AG04450 (cell line): ENCODE data around the gene TRAF4. TPM values are rescaled to one million over a fixed set of nuclear protein-coding genes. Genes with fewer than 3 reads are reported as not detected.
A peak's percentile ranks its signal among the peaks of the same experiment; 100 is the strongest.

ENCODE experiments used
- CTCF ChIA-PET: fragments of 300-600, 350-600 bp; formaldehyde crosslinking; extraction: SDS; loops from one replicate; lab custom pipeline; 2022; ENCODE audit warnings: antibody characterized with exemption, inconsistent platforms; lab: Charles Lee
- POLR2A ChIA-PET: fragments of 350-600 bp; formaldehyde crosslinking; extraction: SDS; loops from one replicate; lab custom pipeline; 2021; ENCODE audit warnings: antibody characterized with exemption, inconsistent platforms; lab: Yijun Ruan, JAX
- DNase-seq: peaks from one replicate; pipeline ENCODE4 v3.0.0-alpha.2; 2011; ENCODE audit warnings: low read depth, low spot score
- H3K27ac ChIP-seq: one replicate; pipeline ENCODE4 v1.5.1; 2012; ENCODE audit warnings: low read depth, low read length, control low read depth
- H3K27me3 ChIP-seq: one replicate; pipeline ENCODE4 v1.6.0; 2012; ENCODE audit warnings: low read length; ENCODE audit not compliant: control insufficient read depth, insufficient read depth
- H3K4me3 ChIP-seq: 2 replicates; pipeline ENCODE4 v1.5.1; 2011; ENCODE audit warnings: mild to moderate bottlenecking, low read depth, low read length, control low read depth
- H3K9me3 ChIP-seq: 2 replicates; pipeline ENCODE4 v1.5.1; 2012; ENCODE audit warnings: low read length; ENCODE audit not compliant: control insufficient read depth, insufficient read depth
- CTCF ChIP-seq: IDR thresholded peaks from 2 replicates; pipeline ENCODE4 v1.5.1; 2011; ENCODE audit warnings: low read depth, low read length, control low read depth, inconsistent platforms
- polyA plus RNA-seq: library from polyadenylated mRNA; depleted of rRNA; stranded (reverse); fragments of >200 nt; gene quantifications from 2 replicates; pipeline ENCODE4 v1.2.3, GENCODE V29; 2011

TRAF4 gene
- polyA plus RNA-seq, 1 experiment = 26.1 TPM

- no peak for DNase-seq
- Histone ChIP-seq H3K27me3 (no peaks in the 10 kb centered on the region), H3K27ac (peak overlapping the region; percentile 77), H3K4me3 (peak overlapping the region; percentile 62), H3K9me3 (no peaks in the 10 kb centered on the region; the same call in 1 of the 2 replicates)
- TF ChIP-seq CTCF = peak; percentile 26; the same call in 1 of the 2 replicates
- ChIA-PET CTCF (interaction anchor here (4.0 to 4.9 kb wide), 2 partner anchors 22 to 228 kb away, joined by 66 to 193 read pairs; partner anchors contain the start of genes PHF12 and TRAF4), POLR2A (interaction anchor here (0.9 to 4.8 kb wide), 5 partner anchors 10 to 682 kb away, joined by 3 to 93 read pairs (median 3); partner anchors contain the start of genes PHF12, PROCA1 and TRAF4)
These were observed 18.6 kb upstream of the TRAF4 start for GRCh38 chr17:28725166-28725659.

GRCh38 chr17:28725660-28726225, 18.1 kb upstream of the TRAF4 start:
- Histone ChIP-seq H3K27me3 (no peaks in the 10 kb centered on the region), H3K27ac (peak overlapping the region; percentile 77), H3K9me3 (no peaks in the 10 kb centered on the region; the same call in 1 of the 2 replicates), H3K4me3 (peak overlapping the region; percentile 62)
- ChIA-PET CTCF (interaction anchor here (1.5 to 4.9 kb wide), 10 partner anchors 15 to 391 kb away, joined by 4 to 193 read pairs (median 16); partner anchors contain the start of genes DHRS13, PHF12, SDF2 and SUPT6H), POLR2A (interaction anchor here (0.9 to 4.8 kb wide), 8 partner anchors 9 to 682 kb away, joined by 3 to 93 read pairs (median 9); partner anchors contain the start of genes FLOT2, PHF12, PROCA1 and TRAF4)
- no peak for TF ChIP-seq CTCF
- no peak for DNase-seq

- Histone ChIP-seq H3K9me3 (no peaks in the 10 kb centered on the region; the same call in 1 of the 2 replicates), H3K27me3 (no peaks in the 10 kb centered on the region), H3K27ac (peak within 1 kb of the TSS; percentile 77), H3K4me3 (peak within 1 kb of the TSS; percentile 71)
- no peak for DNase-seq
- ChIA-PET CTCF (interaction anchor here (1.0 to 4.9 kb wide), 20 partner anchors 16 to 391 kb away, joined by 3 to 193 read pairs (median 10); partner anchors contain the start of genes DHRS13, PHF12, SDF2 and SUPT6H), POLR2A (interaction anchor here (1.0 to 4.8 kb wide), 10 partner anchors 15 to 227 kb away, joined by 3 to 93 read pairs (median 10); partner anchors contain the start of genes FLOT2, PHF12, PROCA1 and TRAF4)
- no peak for TF ChIP-seq CTCF
These were observed 17.6 kb upstream of the TRAF4 start, which contains the start of gene TLCD1 for GRCh38 chr17:28726226-28726626. TLCD1 (minus strand) TSS chr17:28726233; CDS start chr17:28726097, 136 bp downstream.

- ChIA-PET CTCF (interaction anchor here (0.6 to 4.9 kb wide), 27 partner anchors 10 to 832 kb away, joined by 3 to 193 read pairs (median 6); partner anchors contain the start of genes DHRS13, PHF12, SDF2 and SUPT6H), POLR2A (interaction anchor here (0.7 to 4.8 kb wide), 12 partner anchors 7 to 227 kb away, joined by 3 to 93 read pairs (median 10); partner anchors contain the start of genes FAM222B, FLOT2, PHF12 and PROCA1)
- peak; percentile 98 for TF ChIP-seq CTCF
- peak overlapping the region; percentile 71 for H3K4me3 ChIP-seq
- no peaks in the 10 kb centered on the region for H3K27me3 ChIP-seq
- H3K27ac ChIP-seq = peak overlapping the region; percentile 31
- DNase-seq = peak; percentile 84
- no peaks in the 10 kb centered on the region; the same call in 1 of the 2 replicates for H3K9me3 ChIP-seq
These were observed 17.0 kb upstream of the TRAF4 start for GRCh38 chr17:28726627-28727491.
